Measurements from ENCODE around the gene TM9SF4.

TM9SF4 gene

GRCh38 chr20:32213870-32214269, 104.4 kb downstream of the TM9SF4 start:
- H3K36me3 ChIP-seq (ENCODE audit: control insufficient read depth, insufficient read depth, low read length), result no peaks in the 10 kb centered on the region

GRCh38 chr20:32215147-32215546, 105.6 kb downstream of the TM9SF4 start:
- Histone ChIP-seq H3K79me2 (no peaks in the 10 kb centered on the region), H3K9ac (no peak overlapping the region), H3K4me3 (ENCODE audit: low read depth, low read length) (no peak overlapping the region), H3K27ac (no peak overlapping the region), H2AFZ (no peak overlapping the region), H3K27me3 (ENCODE audit: control insufficient read depth, insufficient read depth, low read length) (no peaks in the 10 kb centered on the region), H3K4me1 (peaks cover 22% of the 10 kb centered on the region), H3K4me2 (ENCODE audit: low read length) (no peak overlapping the region), H3K36me3 (ENCODE audit: control insufficient read depth, insufficient read depth, low read length) (no peaks in the 10 kb centered on the region), H3K9me3 (ENCODE audit: control insufficient read depth, low read length) (no peaks in the 10 kb centered on the region)
- no peak for TF ChIP-seq CTCF (IDR thresholded peaks at IDR 0.05)

More at GRCh38 chr20:32213870-32214269, 104.4 kb downstream of the TM9SF4 start:
- TF ChIP-seq CTCF (IDR thresholded peaks at IDR 0.05), result no peak
- Histone ChIP-seq H3K27ac (no peak overlapping the region), H2AFZ (no peak overlapping the region), H3K9ac (no peak overlapping the region), H3K9me3 (ENCODE audit: control insufficient read depth, low read length) (no peaks in the 10 kb centered on the region), H3K79me2 (no peaks in the 10 kb centered on the region), H3K4me1 (peaks cover 24% of the 10 kb centered on the region), H3K4me3 (ENCODE audit: low read depth, low read length) (no peak overlapping the region), H3K27me3 (ENCODE audit: control insufficient read depth, insufficient read depth, low read length) (no peaks in the 10 kb centered on the region), H3K4me2 (ENCODE audit: low read length) (no peak overlapping the region)

- H3K9me3 ChIP-seq (ENCODE audit: control insufficient read depth, low read length), result no peaks in the 10 kb centered on the region
- H3K4me3 ChIP-seq (ENCODE audit: low read depth, low read length), result no peak overlapping the region
- no peaks in the 10 kb centered on the region for H3K27me3 ChIP-seq (ENCODE audit: control insufficient read depth, insufficient read depth, low read length)
- no peaks in the 10 kb centered on the region for H3K79me2 ChIP-seq
- no peaks in the 10 kb centered on the region for H3K36me3 ChIP-seq (ENCODE audit: control insufficient read depth, insufficient read depth, low read length)
- no peak overlapping the region for H3K4me2 ChIP-seq (ENCODE audit: low read length)
- H2AFZ ChIP-seq, result no peak overlapping the region
- no peak overlapping the region for H3K27ac ChIP-seq
- no peak overlapping the region for H3K9ac ChIP-seq
- no peak for TF ChIP-seq CTCF (IDR thresholded peaks at IDR 0.05)
- peaks cover 22% of the 10 kb centered on the region for H3K4me1 ChIP-seq
These were observed 106.2 kb downstream of the TM9SF4 start for GRCh38 chr20:32215729-32216128.

- Histone ChIP-seq H3K79me2 (no peaks in the 10 kb centered on the region), H3K4me1 (peaks cover 22% of the 10 kb centered on the region), H2AFZ (no peak overlapping the region), H3K36me3 (ENCODE audit: control insufficient read depth, insufficient read depth, low read length) (no peaks in the 10 kb centered on the region), H3K4me2 (ENCODE audit: low read length) (peak overlapping the region; percentile 46), H3K4me3 (ENCODE audit: low read depth, low read length) (no peak overlapping the region), H3K9ac (no peak overlapping the region), H3K27me3 (ENCODE audit: control insufficient read depth, insufficient read depth, low read length) (no peaks in the 10 kb centered on the region), H3K27ac (peak overlapping the region; percentile 59), H3K9me3 (ENCODE audit: control insufficient read depth, low read length) (no peaks in the 10 kb centered on the region)
- no peak for TF ChIP-seq CTCF (IDR thresholded peaks at IDR 0.05)
These were observed 106.9 kb downstream of the TM9SF4 start for GRCh38 chr20:32216179-32217142.

All from parathyroid adenoma (tissue), 2 donors.